ENCODE data around the gene PHACTR4. TPM values are rescaled to one million over a fixed set of nuclear protein-coding genes. Genes with fewer than 3 reads are reported as not detected.
"Not testable (repeated sequence)": the region's sequence is repeated elsewhere in the genome, so short reads cannot be mapped to it uniquely, and the experiment has no call there.

PHACTR4 gene
- polyA plus RNA-seq, 1 donor, result 38.0 TPM

- Histone ChIP-seq H3K27ac (ENCODE audit: low read length) (no peak overlapping the region), H3K4me3 (ENCODE audit: low read length) (no peak overlapping the region), H3K27me3 (ENCODE audit: control insufficient read depth, insufficient read depth, low read length) (no peaks in the 10 kb centered on the region), H3K9me3 (ENCODE audit: control insufficient read depth, low read depth, low read length) (no peaks in the 10 kb centered on the region), H3K36me3 (ENCODE audit: control insufficient read depth, insufficient read depth, low read length) (peaks cover 2% of the 10 kb centered on the region), H3K4me1 (ENCODE audit: control insufficient read depth, insufficient read depth, low read length) (no peaks in the 10 kb centered on the region)
- no peak for DNase-seq
- 80% methylated on average over 1 of the region's 4 CpGs for whole genome bisulfite sequencing (ENCODE audit: insufficient coverage, low lambda C conversion rate)
Observed at GRCh38 chr1:28447679-28448078, 78.1 kb downstream of the PHACTR4 start.

GRCh38 chr1:28448094-28448611 lies 78.6 kb downstream of the PHACTR4 start:
- not testable (repeated sequence) for H3K36me3 ChIP-seq (ENCODE audit: control insufficient read depth, insufficient read depth, low read length); H3K9me3 ChIP-seq (ENCODE audit: control insufficient read depth, low read depth, low read length); H3K27ac ChIP-seq (ENCODE audit: low read length); H3K4me1 ChIP-seq (ENCODE audit: control insufficient read depth, insufficient read depth, low read length); H3K27me3 ChIP-seq (ENCODE audit: control insufficient read depth, insufficient read depth, low read length); H3K4me3 ChIP-seq (ENCODE audit: low read length); DNase-seq
- no CpG with 5 or more reads among the region's 8 CpGs for WGBS (ENCODE audit: insufficient coverage, low lambda C conversion rate)

GRCh38 chr1:28449904-28450303 lies 80.4 kb downstream of the PHACTR4 start:
- Histone ChIP-seq H3K4me1 (ENCODE audit: control insufficient read depth, insufficient read depth, low read length) (no peaks in the 10 kb centered on the region), H3K27ac (ENCODE audit: low read length) (no peak overlapping the region), H3K27me3 (ENCODE audit: control insufficient read depth, insufficient read depth, low read length) (no peaks in the 10 kb centered on the region), H3K9me3 (ENCODE audit: control insufficient read depth, low read depth, low read length) (no peaks in the 10 kb centered on the region), H3K36me3 (ENCODE audit: control insufficient read depth, insufficient read depth, low read length) (peaks cover 2% of the 10 kb centered on the region), H3K4me3 (ENCODE audit: low read length) (no peak overlapping the region)
- DNase-seq, result no peak
- no CpG with 5 or more reads among the region's 1 CpG for WGBS (ENCODE audit: insufficient coverage, low lambda C conversion rate)

- Histone ChIP-seq H3K27me3 (ENCODE audit: control insufficient read depth, insufficient read depth, low read length) (no peaks in the 10 kb centered on the region), H3K27ac (ENCODE audit: low read length) (no peak overlapping the region), H3K9me3 (ENCODE audit: control insufficient read depth, low read depth, low read length) (no peaks in the 10 kb centered on the region), H3K4me3 (ENCODE audit: low read length) (no peak overlapping the region), H3K36me3 (ENCODE audit: control insufficient read depth, insufficient read depth, low read length) (peaks cover 2% of the 10 kb centered on the region), H3K4me1 (ENCODE audit: control insufficient read depth, insufficient read depth, low read length) (no peaks in the 10 kb centered on the region)
- no peak for DNase-seq
- no CpG with 5 or more reads among the region's 5 CpGs for WGBS (ENCODE audit: insufficient coverage, low lambda C conversion rate)
Observed at GRCh38 chr1:28450561-28450960, 81.0 kb downstream of the PHACTR4 start.

GRCh38 chr1:28451011-28451410 lies 81.5 kb downstream of the PHACTR4 start:
- Histone ChIP-seq H3K9me3 (ENCODE audit: control insufficient read depth, low read depth, low read length) (no peaks in the 10 kb centered on the region), H3K36me3 (ENCODE audit: control insufficient read depth, insufficient read depth, low read length) (peaks cover 2% of the 10 kb centered on the region), H3K27ac (ENCODE audit: low read length) (no peak overlapping the region), H3K4me3 (ENCODE audit: low read length) (no peak overlapping the region), H3K27me3 (ENCODE audit: control insufficient read depth, insufficient read depth, low read length) (no peaks in the 10 kb centered on the region), H3K4me1 (ENCODE audit: control insufficient read depth, insufficient read depth, low read length) (no peaks in the 10 kb centered on the region)
- no peak for DNase-seq
- WGBS (ENCODE audit: insufficient coverage, low lambda C conversion rate), result no CpG with 5 or more reads among the region's 5 CpGs

- H3K9me3 ChIP-seq (ENCODE audit: control insufficient read depth, low read depth, low read length), result no peaks in the 10 kb centered on the region
- H3K36me3 ChIP-seq (ENCODE audit: control insufficient read depth, insufficient read depth, low read length), result peaks cover 7% of the 10 kb centered on the region
- H3K4me3 ChIP-seq (ENCODE audit: low read length), result no peak overlapping the region
- no peak overlapping the region for H3K27ac ChIP-seq (ENCODE audit: low read length)
- peak; percentile 9 to 14 for DNase-seq
- WGBS (ENCODE audit: insufficient coverage, low lambda C conversion rate), result 60% methylated on average over 1 of the region's 5 CpGs
- H3K27me3 ChIP-seq (ENCODE audit: control insufficient read depth, insufficient read depth, low read length), result no peaks in the 10 kb centered on the region
- H3K4me1 ChIP-seq (ENCODE audit: control insufficient read depth, insufficient read depth, low read length), result no peaks in the 10 kb centered on the region
Observed at GRCh38 chr1:28456078-28456477, 86.5 kb downstream of the PHACTR4 start.

GRCh38 chr1:28457678-28458077 lies 88.1 kb downstream of the PHACTR4 start:
- no peaks in the 10 kb centered on the region for H3K9me3 ChIP-seq (ENCODE audit: control insufficient read depth, low read depth, low read length)
- H3K36me3 ChIP-seq (ENCODE audit: control insufficient read depth, insufficient read depth, low read length), result peaks cover 15% of the 10 kb centered on the region
- DNase-seq, result no peak
- no peaks in the 10 kb centered on the region for H3K4me1 ChIP-seq (ENCODE audit: control insufficient read depth, insufficient read depth, low read length)
- no peaks in the 10 kb centered on the region for H3K27me3 ChIP-seq (ENCODE audit: control insufficient read depth, insufficient read depth, low read length)
- no peak overlapping the region for H3K27ac ChIP-seq (ENCODE audit: low read length)
- WGBS (ENCODE audit: insufficient coverage, low lambda C conversion rate), result 100% methylated on average over 1 of the region's 1 CpG
- no peak overlapping the region for H3K4me3 ChIP-seq (ENCODE audit: low read length)

- Histone ChIP-seq H3K4me3 (ENCODE audit: low read length) (no peak overlapping the region), H3K36me3 (ENCODE audit: control insufficient read depth, insufficient read depth, low read length) (peaks cover 17% of the 10 kb centered on the region), H3K4me1 (ENCODE audit: control insufficient read depth, insufficient read depth, low read length) (no peaks in the 10 kb centered on the region), H3K9me3 (ENCODE audit: control insufficient read depth, low read depth, low read length) (no peaks in the 10 kb centered on the region), H3K27me3 (ENCODE audit: control insufficient read depth, insufficient read depth, low read length) (no peaks in the 10 kb centered on the region), H3K27ac (ENCODE audit: low read length) (no peak overlapping the region)
- no CpG with 5 or more reads among the region's 7 CpGs for WGBS (ENCODE audit: insufficient coverage, low lambda C conversion rate)
- DNase-seq, result no peak
Observed at GRCh38 chr1:28458237-28459228, 89.0 kb downstream of the PHACTR4 start.

GRCh38 chr1:28466226-28466778 lies 96.8 kb downstream of the PHACTR4 start:
- no peaks in the 10 kb centered on the region for H3K9me3 ChIP-seq (ENCODE audit: control insufficient read depth, low read depth, low read length)
- no peaks in the 10 kb centered on the region for H3K4me1 ChIP-seq (ENCODE audit: control insufficient read depth, insufficient read depth, low read length)
- no peaks in the 10 kb centered on the region for H3K27me3 ChIP-seq (ENCODE audit: control insufficient read depth, insufficient read depth, low read length)
- H3K36me3 ChIP-seq (ENCODE audit: control insufficient read depth, insufficient read depth, low read length), result peaks cover 39% of the 10 kb centered on the region
- no peak overlapping the region for H3K27ac ChIP-seq (ENCODE audit: low read length)
- no peak for DNase-seq
- no peak overlapping the region for H3K4me3 ChIP-seq (ENCODE audit: low read length)
- no CpG with 5 or more reads among the region's 3 CpGs for WGBS (ENCODE audit: insufficient coverage, low lambda C conversion rate)

- Histone ChIP-seq H3K9me3 (ENCODE audit: control insufficient read depth, low read depth, low read length) (no peaks in the 10 kb centered on the region), H3K36me3 (ENCODE audit: control insufficient read depth, insufficient read depth, low read length) (peaks cover 40% of the 10 kb centered on the region), H3K27ac (ENCODE audit: low read length) (no peak overlapping the region), H3K4me1 (ENCODE audit: control insufficient read depth, insufficient read depth, low read length) (no peaks in the 10 kb centered on the region), H3K27me3 (ENCODE audit: control insufficient read depth, insufficient read depth, low read length) (no peaks in the 10 kb centered on the region), H3K4me3 (ENCODE audit: low read length) (no peak overlapping the region)
- DNase-seq, result no peak
- WGBS (ENCODE audit: insufficient coverage, low lambda C conversion rate), result no CpG with 5 or more reads among the region's 2 CpGs
Observed at GRCh38 chr1:28470146-28470545, 100.6 kb downstream of the PHACTR4 start.

Measured in large intestine (tissue), 3 donors.